Measurements from ENCODE around the gene DDC.
"Not testable (repeated sequence)": the region's sequence is repeated elsewhere in the genome, so short reads cannot be mapped to it uniquely, and the experiment has no call there.

The DDC gene

GRCh38 chr7:50461695-50462094 is 103.5 kb downstream of the DDC start:
- no peak for TF ChIP-seq CTCF (IDR thresholded peaks at IDR 0.05; ENCODE audit: control insufficient read depth, insufficient read depth, low read depth, low read length, missing control alignments)
- DNase-seq (ENCODE audit: low read depth) = no peak
- H3K4me3 ChIP-seq (ENCODE audit: control insufficient read depth, low read depth, low read length) = no peak overlapping the region

DNA sequence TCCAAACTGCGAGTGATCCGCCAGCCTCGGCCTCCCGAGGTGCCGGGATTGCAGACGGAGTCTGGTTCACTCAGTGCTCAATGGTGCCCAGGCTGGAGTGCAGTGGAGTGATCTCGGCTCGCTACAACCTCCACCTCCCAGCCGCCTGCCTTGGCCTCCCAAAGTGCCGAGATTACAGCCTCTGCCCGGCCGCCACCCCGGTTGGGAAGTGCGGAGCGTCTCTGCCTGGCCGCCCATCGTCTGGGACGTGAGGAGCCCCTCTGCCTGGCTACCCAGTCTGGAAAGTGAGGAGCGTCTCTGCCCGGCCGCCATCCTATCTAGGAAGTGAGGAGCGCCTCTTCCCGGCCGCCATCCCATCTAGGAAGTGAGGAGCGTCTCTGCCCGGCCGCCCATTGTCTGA is 106.0 kb downstream of the DDC start:
- H3K4me3 ChIP-seq (ENCODE audit: control insufficient read depth, low read depth, low read length); DNase-seq (ENCODE audit: low read depth): not testable (repeated sequence)

DNA sequence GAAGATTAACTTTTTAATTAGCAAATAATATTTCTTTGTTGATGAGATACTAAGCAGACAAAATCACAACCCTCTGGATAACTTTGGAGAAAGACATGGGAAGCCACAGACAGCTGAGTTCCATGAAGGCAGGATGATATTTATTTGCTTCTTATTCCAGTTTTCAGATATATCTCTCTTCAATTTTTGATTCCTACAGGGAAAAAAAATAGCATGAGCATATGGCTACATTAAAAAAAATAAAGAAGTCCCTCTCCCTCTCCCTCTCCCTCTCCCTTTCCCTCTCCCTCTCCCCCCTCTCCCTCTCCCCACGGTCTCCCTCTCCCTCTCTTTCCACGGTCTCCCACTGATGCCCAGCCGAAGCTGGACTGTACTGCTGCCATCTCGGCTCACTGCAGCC is 106.6 kb downstream of the DDC start:
- not testable (repeated sequence) for DNase-seq (ENCODE audit: low read depth)

DNA sequence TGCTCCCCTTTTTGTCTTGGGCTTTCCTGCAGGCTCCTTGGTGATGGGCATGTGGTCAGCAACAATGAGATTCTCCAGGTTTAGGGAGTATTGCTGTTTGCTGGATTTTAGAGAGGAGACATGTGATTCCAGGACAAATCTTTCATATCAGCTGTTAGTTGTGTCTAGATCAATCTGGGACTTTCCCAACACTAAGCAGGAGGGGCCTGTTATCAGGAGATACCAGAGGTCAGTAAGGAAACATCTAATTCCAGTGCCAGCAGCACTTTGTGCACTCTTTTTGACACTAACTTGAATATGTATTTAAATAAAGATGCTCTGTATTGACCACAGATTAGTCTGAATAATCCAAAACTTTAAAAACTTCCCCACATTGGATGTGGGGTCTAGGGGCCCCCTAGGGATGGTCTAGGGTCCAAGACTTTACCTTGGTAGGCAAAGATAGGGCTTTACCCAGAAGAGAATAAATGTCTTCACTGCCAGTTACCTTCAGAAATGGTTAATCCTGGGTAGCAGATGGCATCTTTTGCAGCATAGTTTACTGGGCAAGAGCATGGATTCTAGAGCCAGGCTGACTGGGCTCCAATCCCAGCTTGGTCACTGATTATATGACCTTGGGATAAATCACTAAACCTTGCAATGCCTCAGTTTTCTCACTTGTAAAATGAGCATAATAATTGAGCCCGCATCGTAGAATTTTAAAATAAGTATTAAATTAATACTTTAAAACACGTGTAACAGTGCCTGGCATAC is 108.7 kb downstream of the DDC start:
- no peak for DNase-seq (ENCODE audit: low read depth)
- no peak for TF ChIP-seq CTCF (IDR thresholded peaks at IDR 0.05; ENCODE audit: control insufficient read depth, insufficient read depth, low read depth, low read length, missing control alignments)
- H3K4me3 ChIP-seq (ENCODE audit: control insufficient read depth, low read depth, low read length) = no peak overlapping the region

More for the DNA sequence above, 106.6 kb downstream of the DDC start:
- not testable (repeated sequence) for H3K4me3 ChIP-seq (ENCODE audit: control insufficient read depth, low read depth, low read length)

GRCh38 chr7:50455658-50456057 is 109.5 kb downstream of the DDC start:
- DNase-seq (ENCODE audit: low read depth) = no peak
- TF ChIP-seq CTCF (IDR thresholded peaks at IDR 0.05; ENCODE audit: control insufficient read depth, insufficient read depth, low read depth, low read length, missing control alignments) = no peak
- no peak overlapping the region for H3K4me3 ChIP-seq (ENCODE audit: control insufficient read depth, low read depth, low read length)

- DNase-seq (ENCODE audit: low read depth) = no peak
- no peak overlapping the region for H3K4me3 ChIP-seq (ENCODE audit: control insufficient read depth, low read depth, low read length)
- no peak for TF ChIP-seq CTCF (IDR thresholded peaks at IDR 0.05; ENCODE audit: control insufficient read depth, insufficient read depth, low read depth, low read length, missing control alignments)
Measured at GRCh38 chr7:50454968-50455367, 110.2 kb downstream of the DDC start.

GRCh38 chr7:50450590-50451032 is 114.6 kb downstream of the DDC start:
- DNase-seq (ENCODE audit: low read depth) = no peak
- peak overlapping the region; percentile 83 for H3K4me3 ChIP-seq (ENCODE audit: control insufficient read depth, low read depth, low read length)
- no peak for TF ChIP-seq CTCF (IDR thresholded peaks at IDR 0.05; ENCODE audit: control insufficient read depth, insufficient read depth, low read depth, low read length, missing control alignments)
